Measurements from ENCODE around the gene CYFIP2.
"Not testable (repeated sequence)": the region's sequence is repeated elsewhere in the genome, so short reads cannot be mapped to it uniquely, and the experiment has no call there.

CYFIP2 gene

DNA sequence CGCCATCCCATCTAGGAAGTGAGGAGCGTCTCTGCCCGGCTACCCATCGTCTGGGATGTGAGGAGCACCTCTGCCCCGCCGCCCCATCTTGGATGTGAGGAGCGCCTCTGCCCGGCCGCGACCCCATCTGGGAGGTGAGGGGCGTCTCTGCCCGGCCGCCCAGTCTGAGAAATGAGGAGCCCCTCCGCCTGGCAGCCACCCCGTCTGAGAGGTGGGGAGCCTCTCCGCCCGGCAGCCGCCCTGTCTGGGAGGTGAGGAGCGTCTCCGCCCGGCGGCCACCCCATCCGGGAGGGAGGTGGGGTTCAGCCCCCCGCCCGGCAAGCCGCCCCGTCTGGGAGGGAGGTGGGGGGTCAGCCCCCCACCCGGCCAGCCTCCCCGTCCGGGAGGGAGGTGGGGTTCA lies 153.6 kb downstream of the CYFIP2 start:
- H3K4me1 ChIP-seq (ENCODE audit: control insufficient read depth, insufficient read depth, low read length); H3K27ac ChIP-seq (ENCODE audit: extremely low read depth, low read depth, low read length); H3K9me3 ChIP-seq (ENCODE audit: control insufficient read depth, insufficient read depth, low read depth, low read length); H3K36me3 ChIP-seq (ENCODE audit: control insufficient read depth in 2 of 2, insufficient read depth in 1 of 2, low read length in 2 of 2); H3K4me3 ChIP-seq (ENCODE audit: low read depth, low read length); POLR2A ChIA-PET; CTCF ChIA-PET: not testable (repeated sequence)

DNA sequence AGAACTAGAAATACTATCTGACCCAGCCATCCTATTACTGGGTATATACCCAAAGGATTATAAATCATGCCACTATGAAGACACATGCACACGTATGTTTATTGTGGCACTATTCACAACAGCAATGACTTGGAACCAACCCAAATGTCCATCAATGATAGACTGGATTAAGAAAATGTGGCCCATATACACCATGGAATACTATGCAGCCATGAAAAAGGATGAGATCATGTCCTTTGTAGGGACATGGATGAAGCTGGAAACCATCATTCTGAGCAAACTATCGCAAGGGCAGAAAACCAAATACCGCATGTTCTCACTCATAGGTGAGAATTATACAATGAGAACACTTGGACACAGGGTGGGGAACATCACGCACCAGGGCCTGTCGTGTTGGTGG lies 164.0 kb downstream of the CYFIP2 start:
- H3K27ac ChIP-seq (ENCODE audit: extremely low read depth, low read depth, low read length); H3K4me3 ChIP-seq (ENCODE audit: low read depth, low read length); H3K4me1 ChIP-seq (ENCODE audit: control insufficient read depth, insufficient read depth, low read length); H3K36me3 ChIP-seq (ENCODE audit: control insufficient read depth in 2 of 2, insufficient read depth in 1 of 2, low read length in 2 of 2); CTCF ChIA-PET; H3K9me3 ChIP-seq (ENCODE audit: control insufficient read depth, insufficient read depth, low read depth, low read length); POLR2A ChIA-PET: not testable (repeated sequence)
- TF ChIP-seq ZNF146 (tag by site-specific recombination; IDR thresholded peaks at IDR 0.05), result peak; percentile 76

- Histone ChIP-seq H3K9me3 (ENCODE audit: control insufficient read depth, insufficient read depth, low read depth, low read length) (no peaks in the 10 kb centered on the region), H3K4me3 (ENCODE audit: low read depth, low read length) (no peak overlapping the region), H3K36me3 (ENCODE audit: control insufficient read depth in 2 of 2, insufficient read depth in 1 of 2, low read length in 2 of 2) (no peaks in the 10 kb centered on the region), H3K4me1 (ENCODE audit: control insufficient read depth, insufficient read depth, low read length) (no peaks in the 10 kb centered on the region), H3K27ac (ENCODE audit: extremely low read depth, low read depth, low read length) (no peak overlapping the region)
- POLR2A ChIA-PET, result no interaction called here
- CTCF ChIA-PET, result interaction anchor here (0.6 to 6.4 kb wide), 24 partner anchors 9 to 1591 kb away, joined by 3 to 51 read pairs (median 3); partner anchors contain the start of gene LSM11
- TF ChIP-seq ZNF654 (tag by site-specific recombination; IDR thresholded peaks at IDR 0.05; ENCODE audit: low read depth) (peak; percentile 64), ZSCAN23 (tag by site-specific recombination; IDR thresholded peaks at IDR 0.05) (no peak), ZNF660 (tag by site-specific recombination; IDR thresholded peaks at IDR 0.05) (0 out of 2 replicates have a peak, but pooled peaks have one; percentile 37)
Measured at GRCh38 chr5:157431544-157432200, 165.7 kb downstream of the CYFIP2 start.

DNA sequence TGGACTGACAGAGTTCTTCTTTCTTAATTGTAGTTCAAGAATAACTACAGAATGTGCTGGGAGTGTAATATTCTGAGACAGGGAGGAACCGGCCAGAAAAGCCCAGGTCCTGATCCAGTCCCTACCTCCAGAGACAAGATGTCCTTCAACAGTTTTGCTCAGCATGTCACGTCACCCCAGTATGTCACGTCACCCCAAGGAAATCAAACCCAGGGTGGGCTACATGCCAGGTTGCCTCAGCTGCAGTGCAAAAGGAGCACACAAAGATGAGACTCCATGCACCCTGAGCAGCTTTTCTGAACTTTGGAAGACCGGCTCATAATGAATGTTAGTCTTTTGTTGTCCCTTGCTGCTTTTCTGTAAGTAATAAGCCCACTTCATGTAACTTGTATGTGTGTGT lies 168.2 kb downstream of the CYFIP2 start:
- ChIA-PET CTCF (interaction anchor here (0.6 to 6.4 kb wide), 4 partner anchors 37 to 1957 kb away, joined by 3 to 51 read pairs (median 8); no protein-coding TSS in a partner anchor), POLR2A (no interaction called here)
- Histone ChIP-seq H3K9me3 (ENCODE audit: control insufficient read depth, insufficient read depth, low read depth, low read length) (no peaks in the 10 kb centered on the region), H3K27ac (ENCODE audit: extremely low read depth, low read depth, low read length) (no peak overlapping the region), H3K4me3 (ENCODE audit: low read depth, low read length) (no peak overlapping the region), H3K36me3 (ENCODE audit: control insufficient read depth in 2 of 2, insufficient read depth in 1 of 2, low read length in 2 of 2) (no peaks in the 10 kb centered on the region), H3K4me1 (ENCODE audit: control insufficient read depth, insufficient read depth, low read length) (no peaks in the 10 kb centered on the region)
- TF ChIP-seq ZBTB8A (tag by site-specific recombination; IDR thresholded peaks at IDR 0.05), result no peak
- TF ChIP-seq ZNF624 (tag by site-specific recombination; IDR thresholded peaks at IDR 0.05), result no peak
- TF ChIP-seq INSM2 (tag by site-specific recombination; IDR thresholded peaks at IDR 0.05), result no peak
- no peak for TF ChIP-seq ZNF239 (tag by site-specific recombination; IDR thresholded peaks at IDR 0.05)
- TF ChIP-seq, protein P1, sequence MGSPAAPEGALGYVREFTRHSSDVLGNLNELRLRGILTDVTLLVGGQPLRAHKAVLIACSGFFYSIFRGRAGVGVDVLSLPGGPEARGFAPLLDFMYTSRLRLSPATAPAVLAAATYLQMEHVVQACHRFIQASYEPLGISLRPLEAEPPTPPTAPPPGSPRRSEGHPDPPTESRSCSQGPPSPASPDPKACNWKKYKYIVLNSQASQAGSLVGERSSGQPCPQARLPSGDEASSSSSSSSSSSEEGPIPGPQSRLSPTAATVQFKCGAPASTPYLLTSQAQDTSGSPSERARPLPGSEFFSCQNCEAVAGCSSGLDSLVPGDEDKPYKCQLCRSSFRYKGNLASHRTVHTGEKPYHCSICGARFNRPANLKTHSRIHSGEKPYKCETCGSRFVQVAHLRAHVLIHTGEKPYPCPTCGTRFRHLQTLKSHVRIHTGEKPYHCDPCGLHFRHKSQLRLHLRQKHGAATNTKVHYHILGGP (tag by site-specific recombination; IDR thresholded peaks at IDR 0.05), result no peak

GRCh38 chr5:157443041-157443549 lies 177.2 kb downstream of the CYFIP2 start:
- no peaks in the 10 kb centered on the region; the same call in 1 of the 2 replicates for H3K4me1 ChIP-seq (ENCODE audit: control insufficient read depth, insufficient read depth, low read length)
- no peak overlapping the region for H3K27ac ChIP-seq (ENCODE audit: extremely low read depth, low read depth, low read length)
- no peak overlapping the region for H3K4me3 ChIP-seq (ENCODE audit: low read depth, low read length)
- no peaks in the 10 kb centered on the region for H3K9me3 ChIP-seq (ENCODE audit: control insufficient read depth, insufficient read depth, low read depth, low read length)
- POLR2A ChIA-PET, result no interaction called here
- CTCF ChIA-PET, result interaction anchor here (0.7 kb wide), 1 partner anchor 29 kb away, joined by 3 read pairs; no protein-coding TSS in a partner anchor
- H3K36me3 ChIP-seq (ENCODE audit: control insufficient read depth in 2 of 2, insufficient read depth in 1 of 2, low read length in 2 of 2), result no peaks in the 10 kb centered on the region
- TF ChIP-seq SCRT1 (tag by site-specific recombination; IDR thresholded peaks at IDR 0.05; ENCODE audit: borderline replicate concordance) (no peak), ZNF19 (tag by site-specific recombination; IDR thresholded peaks at IDR 0.05; ENCODE audit: low read depth) (no peak), ZNF548 (tag by site-specific recombination; IDR thresholded peaks at IDR 0.05) (no peak), ZNF624 (tag by site-specific recombination; IDR thresholded peaks at IDR 0.05) (no peak), ZSCAN16 (tag by site-specific recombination; IDR thresholded peaks at IDR 0.05) (no peak)
- TF ChIP-seq, protein P2, sequence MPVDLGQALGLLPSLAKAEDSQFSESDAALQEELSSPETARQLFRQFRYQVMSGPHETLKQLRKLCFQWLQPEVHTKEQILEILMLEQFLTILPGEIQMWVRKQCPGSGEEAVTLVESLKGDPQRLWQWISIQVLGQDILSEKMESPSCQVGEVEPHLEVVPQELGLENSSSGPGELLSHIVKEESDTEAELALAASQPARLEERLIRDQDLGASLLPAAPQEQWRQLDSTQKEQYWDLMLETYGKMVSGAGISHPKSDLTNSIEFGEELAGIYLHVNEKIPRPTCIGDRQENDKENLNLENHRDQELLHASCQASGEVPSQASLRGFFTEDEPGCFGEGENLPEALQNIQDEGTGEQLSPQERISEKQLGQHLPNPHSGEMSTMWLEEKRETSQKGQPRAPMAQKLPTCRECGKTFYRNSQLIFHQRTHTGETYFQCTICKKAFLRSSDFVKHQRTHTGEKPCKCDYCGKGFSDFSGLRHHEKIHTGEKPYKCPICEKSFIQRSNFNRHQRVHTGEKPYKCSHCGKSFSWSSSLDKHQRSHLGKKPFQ (tag by site-specific recombination; IDR thresholded peaks at IDR 0.05), result no peak
